Trophoblast cell (in vitro differentiated cells and primary cell): ENCODE measurements around the gene MYO5C.

Source experiments
- DNase-seq, 2 donors: peaks; one replicate each; pipeline ENCODE4 v3.0.0-alpha.2; 2016
- H2AFZ ChIP-seq: 2 replicates; pipeline ENCODE4 v1.6.1; 2013; ENCODE audit warnings: low read length, moderate library complexity, mild to moderate bottlenecking; ENCODE audit not compliant: insufficient read depth, poor library complexity
- H2AK5ac ChIP-seq: 2 replicates; pipeline ENCODE4 v1.6.1; 2013; ENCODE audit warnings: mild to moderate bottlenecking, low read length
- H2BK120ac ChIP-seq: 2 replicates; pipeline ENCODE4 v1.6.1; 2013; ENCODE audit warnings: low read length, mild to moderate bottlenecking, moderate library complexity; ENCODE audit not compliant: insufficient read depth, poor library complexity
- H2BK12ac ChIP-seq: 2 replicates; pipeline ENCODE4 v1.6.1; 2013; ENCODE audit warnings: mild to moderate bottlenecking, low read length, moderate library complexity
- H2BK5ac ChIP-seq: 2 replicates; pipeline ENCODE4 v1.6.1; 2013; ENCODE audit warnings: low read length, low read depth, moderate library complexity, mild to moderate bottlenecking; ENCODE audit not compliant: poor library complexity
- H3K14ac ChIP-seq: 2 replicates; pipeline ENCODE4 v1.6.1; 2013; ENCODE audit warnings: mild to moderate bottlenecking, low read length
- H3K18ac ChIP-seq: 2 replicates; pipeline ENCODE4 v1.6.1; 2013; ENCODE audit warnings: mild to moderate bottlenecking, low read length
- H3K23ac ChIP-seq: 2 replicates; pipeline ENCODE4 v1.6.1; 2013; ENCODE audit warnings: low read length
- H3K27ac ChIP-seq: 2 replicates; pipeline ENCODE4 v1.5.1; 2013; ENCODE audit warnings: low read depth, mild to moderate bottlenecking, inconsistent platforms, low read length, moderate library complexity
- H3K27me3 ChIP-seq: 2 replicates; pipeline ENCODE4 v1.6.1; 2013; ENCODE audit warnings: inconsistent platforms, mild to moderate bottlenecking, low read length, moderate library complexity; ENCODE audit not compliant: insufficient read depth
- H3K36me3 ChIP-seq, 2 experiments: 1 replicate in 1 of 2; 2 replicates in 1 of 2; pipeline ENCODE4 v1.6.1; 2013; ENCODE audit warnings: low read length in 2 of 2, mild to moderate bottlenecking in 2 of 2, moderate library complexity in 1 of 2; ENCODE audit not compliant: insufficient read depth in 2 of 2, control insufficient read depth in 1 of 2
- H3K4ac ChIP-seq: 2 replicates; pipeline ENCODE4 v1.6.1; 2013; ENCODE audit warnings: low read depth, mild to moderate bottlenecking, low read length, moderate library complexity
- H3K4me1 ChIP-seq, 2 experiments: 1 replicate in 1 of 2; 2 replicates in 1 of 2; pipeline ENCODE4 v1.6.1; 2013; ENCODE audit warnings: low read length in 2 of 2, mild to moderate bottlenecking in 2 of 2, moderate library complexity in 1 of 2; ENCODE audit not compliant: insufficient read depth in 2 of 2, control insufficient read depth in 1 of 2
- H3K4me2 ChIP-seq: 2 replicates; pipeline ENCODE4 v1.6.1; 2013; ENCODE audit warnings: inconsistent platforms, mild to moderate bottlenecking, low read length, moderate library complexity
- H3K4me3 ChIP-seq: 2 replicates; pipeline ENCODE4 v1.5.1; 2013; ENCODE audit warnings: mild to moderate bottlenecking, low read depth, low read length, inconsistent platforms
- H3K79me1 ChIP-seq: one replicate; pipeline ENCODE4 v1.6.1; 2013; ENCODE audit warnings: low read length
- H3K79me2 ChIP-seq: 2 replicates; pipeline ENCODE4 v1.6.1; 2013; ENCODE audit warnings: low read length, mild to moderate bottlenecking; ENCODE audit not compliant: control insufficient read depth, insufficient read depth, poor library complexity
- H3K9ac ChIP-seq: 2 replicates; pipeline ENCODE4 v1.6.1; 2013; ENCODE audit warnings: mild to moderate bottlenecking, low read length
- H3K9me3 ChIP-seq: 2 replicates; pipeline ENCODE4 v1.6.1; 2013; ENCODE audit warnings: low read depth, mild to moderate bottlenecking, control low read depth, inconsistent platforms, low read length; ENCODE audit not compliant: insufficient read depth
- H4K12ac ChIP-seq: 2 replicates; pipeline ENCODE4 v1.6.1; 2013; ENCODE audit warnings: low read depth, mild to moderate bottlenecking, low read length, moderate library complexity
- H4K8ac ChIP-seq: 2 replicates; pipeline ENCODE4 v1.6.1; 2013; ENCODE audit warnings: low read depth, mild to moderate bottlenecking, low read length, moderate library complexity
- H4K91ac ChIP-seq: one replicate; pipeline ENCODE4 v1.6.1; 2013; ENCODE audit warnings: low read depth, mild to moderate bottlenecking, low read length, moderate library complexity
- WGBS: extraction: QIAGEN DNeasy Blood & Tissue Kit; methylation state at CpG from one replicate; pipeline ENCODE4 v1.1.7; 2013; ENCODE audit warnings: missing lambda C conversion rate; ENCODE audit not compliant: insufficient read length, insufficient coverage; ENCODE audit errors: extremely low coverage; 5-methylcytosine and 5-hydroxymethylcytosine counted together

MYO5C gene

DNA sequence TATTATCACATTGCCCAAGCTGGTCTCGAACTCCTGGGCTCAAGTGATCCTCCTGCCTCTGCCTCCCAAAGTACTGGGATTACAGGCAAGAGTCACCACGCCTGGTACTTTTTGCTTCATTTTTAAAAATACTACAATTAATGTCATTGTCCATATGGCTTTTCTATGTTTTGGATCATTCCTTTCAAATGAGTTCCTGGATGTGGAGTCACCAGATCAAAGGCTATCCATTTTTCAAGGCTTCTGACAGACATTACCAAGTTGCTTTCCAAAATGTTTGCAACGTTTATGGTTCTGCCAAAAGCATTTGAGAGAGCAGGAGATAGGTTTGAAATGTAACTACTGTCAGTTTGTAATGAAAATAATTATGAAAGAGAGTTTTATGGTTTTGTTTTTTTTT is 148.8 kb downstream of the MYO5C start:
- no peak overlapping the region for H4K12ac ChIP-seq
- H3K27me3 ChIP-seq: no peaks in the 10 kb centered on the region
- H4K8ac ChIP-seq: no peak overlapping the region
- H3K18ac ChIP-seq: no peak overlapping the region
- H3K23ac ChIP-seq: no peak overlapping the region
- no peak overlapping the region for H3K14ac ChIP-seq
- no peak overlapping the region for H3K27ac ChIP-seq
- no peak overlapping the region for H2BK120ac ChIP-seq
- no peak overlapping the region for H2AK5ac ChIP-seq
- no peak overlapping the region for H3K4ac ChIP-seq
- no peak overlapping the region for H4K91ac ChIP-seq
- WGBS: no CpG with 5 or more reads among the region's 3 CpGs
- no peak overlapping the region for H2BK5ac ChIP-seq
- H3K79me2 ChIP-seq: no peaks in the 10 kb centered on the region
- no peak overlapping the region for H2AFZ ChIP-seq
- peaks cover 7% of the 10 kb centered on the region for H3K79me1 ChIP-seq
- no peak for DNase-seq
- no peaks in the 10 kb centered on the region for H3K9me3 ChIP-seq
- peaks cover 5 to 6% of the 10 kb centered on the region in 2 experiments for H3K4me1 ChIP-seq
- no peak overlapping the region for H3K4me3 ChIP-seq
- no peak overlapping the region for H3K4me2 ChIP-seq
- H2BK12ac ChIP-seq: no peak overlapping the region
- peaks cover 0 to 3% of the 10 kb centered on the region in 2 experiments for H3K36me3 ChIP-seq
- no peak overlapping the region for H3K9ac ChIP-seq

DNA sequence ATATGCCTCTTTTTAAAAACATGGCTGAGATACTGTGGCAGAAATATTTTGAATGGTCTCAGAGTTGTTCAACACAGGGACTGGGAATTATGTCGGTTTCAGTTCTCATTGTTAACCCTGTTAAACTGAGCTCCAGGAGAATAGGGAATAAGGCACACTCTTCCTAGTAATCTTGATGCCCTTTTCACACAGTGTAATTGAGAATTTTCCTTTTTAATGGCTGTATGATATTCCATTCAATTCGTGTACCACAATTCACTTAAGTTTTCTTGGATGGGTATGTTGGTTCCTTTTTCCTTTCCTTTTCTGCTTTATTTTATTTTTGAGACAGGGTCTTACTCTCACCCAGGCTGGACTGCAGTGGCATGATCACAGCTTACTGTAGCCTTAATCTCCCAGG is 149.3 kb downstream of the MYO5C start:
- Histone ChIP-seq H3K4me1 (peaks cover 5 to 6% of the 10 kb centered on the region in 2 experiments), H2BK120ac (no peak overlapping the region), H3K9ac (no peak overlapping the region), H3K18ac (no peak overlapping the region), H2BK12ac (no peak overlapping the region), H3K4ac (no peak overlapping the region), H3K4me2 (no peak overlapping the region), H3K23ac (no peak overlapping the region), H3K79me2 (no peaks in the 10 kb centered on the region), H4K12ac (no peak overlapping the region), H3K9me3 (no peaks in the 10 kb centered on the region), H3K27me3 (no peaks in the 10 kb centered on the region), H2AFZ (no peak overlapping the region), H4K8ac (no peak overlapping the region), H4K91ac (no peak overlapping the region), H3K36me3 (peaks cover 0 to 3% of the 10 kb centered on the region in 2 experiments), H3K27ac (no peak overlapping the region), H3K4me3 (no peak overlapping the region), H2BK5ac (no peak overlapping the region), H2AK5ac (no peak overlapping the region), H3K14ac (no peak overlapping the region), H3K79me1 (peaks cover 7% of the 10 kb centered on the region)
- DNase-seq: no peak
- WGBS: no CpG with 5 or more reads among the region's 2 CpGs

DNA sequence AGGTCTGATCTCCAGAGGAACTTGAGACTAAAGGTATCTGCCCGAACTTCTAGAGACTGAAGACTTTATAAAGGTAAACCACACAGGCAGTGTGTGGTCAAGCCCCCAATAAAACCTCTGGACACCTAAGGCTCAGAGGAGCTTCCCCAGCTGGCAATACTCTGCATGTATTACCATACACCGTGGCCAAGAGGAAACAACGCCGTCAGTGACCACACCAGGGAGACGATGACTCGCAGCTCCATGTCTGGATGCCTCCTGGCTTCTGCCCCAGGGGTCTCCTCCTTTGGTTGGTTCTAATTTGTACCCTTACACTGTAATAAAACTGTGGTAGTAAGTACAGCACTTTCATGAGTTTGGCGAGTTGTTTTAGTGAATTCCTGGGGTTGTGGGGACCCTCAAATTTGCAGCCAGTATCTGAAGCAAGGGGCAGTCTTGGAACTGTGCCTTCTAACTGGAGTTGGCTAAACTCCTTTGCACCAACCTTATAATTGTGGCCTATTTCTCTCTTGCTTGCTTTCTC is 150.9 kb downstream of the MYO5C start:
- Histone ChIP-seq H3K18ac (no peak overlapping the region), H3K4me3 (no peak overlapping the region), H3K79me2 (no peaks in the 10 kb centered on the region), H2BK120ac (peak overlapping the region; percentile 48), H3K9ac (no peak overlapping the region), H4K91ac (no peak overlapping the region), H2AK5ac (no peak overlapping the region), H3K23ac (no peak overlapping the region), H2AFZ (no peak overlapping the region), H3K4me1 (peaks cover 5 to 6% of the 10 kb centered on the region in 2 experiments), H3K14ac (no peak overlapping the region), H4K8ac (no peak overlapping the region), H2BK12ac (peak overlapping the region; percentile 19), H3K27ac (peak overlapping the region; percentile 77), H3K27me3 (no peaks in the 10 kb centered on the region), H3K79me1 (peaks cover 7% of the 10 kb centered on the region), H3K36me3 (peaks cover 3 to 4% of the 10 kb centered on the region in 2 experiments), H3K4me2 (peak overlapping the region; percentile 1), H3K9me3 (no peaks in the 10 kb centered on the region), H4K12ac (no peak overlapping the region), H3K4ac (no peak overlapping the region), H2BK5ac (peak overlapping the region; percentile 45)
- DNase-seq: peak; percentile 20 to 30
- WGBS: no CpG with 5 or more reads among the region's 7 CpGs

DNA sequence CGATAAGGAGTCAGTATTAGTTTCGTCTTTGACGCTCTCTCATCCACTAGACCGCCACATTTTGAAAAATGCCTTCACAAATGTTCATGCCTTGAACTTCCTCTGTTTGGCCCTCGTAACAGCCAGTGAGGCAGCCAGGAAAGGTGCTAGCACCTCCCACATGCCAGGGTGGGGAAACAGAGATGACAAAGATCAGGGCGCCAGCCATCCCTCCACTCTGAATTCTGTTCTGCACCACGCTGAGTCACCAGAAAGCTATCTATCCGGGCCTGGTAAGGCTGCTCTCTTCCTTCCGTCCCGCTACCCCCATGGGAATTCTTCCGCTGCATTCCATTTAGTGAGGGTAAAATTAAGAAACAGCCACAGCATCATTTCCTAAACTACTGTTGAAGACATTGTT is 151.7 kb downstream of the MYO5C start:
- no CpG with 5 or more reads among the region's 11 CpGs for WGBS
- peak overlapping the region; percentile 1 for H3K4me2 ChIP-seq
- H3K4ac ChIP-seq: no peak overlapping the region
- peaks cover 5 to 6% of the 10 kb centered on the region in 2 experiments for H3K4me1 ChIP-seq
- H3K9ac ChIP-seq: no peak overlapping the region
- H4K91ac ChIP-seq: no peak overlapping the region
- H2BK120ac ChIP-seq: no peak overlapping the region
- no peak overlapping the region for H2AFZ ChIP-seq
- peak overlapping the region; percentile 2 for H2BK5ac ChIP-seq
- no peak overlapping the region for H4K12ac ChIP-seq
- no peaks in the 10 kb centered on the region for H3K79me2 ChIP-seq
- no peak overlapping the region for H3K14ac ChIP-seq
- no peak overlapping the region for H3K23ac ChIP-seq
- H4K8ac ChIP-seq: no peak overlapping the region
- peak overlapping the region; percentile 83 for H3K27ac ChIP-seq
- no peaks in the 10 kb centered on the region for H3K9me3 ChIP-seq
- peaks cover 3 to 4% of the 10 kb centered on the region in 2 experiments for H3K36me3 ChIP-seq
- H3K4me3 ChIP-seq: no peak overlapping the region
- no peak overlapping the region for H2AK5ac ChIP-seq
- peak overlapping the region; percentile 41 for H2BK12ac ChIP-seq
- no peak overlapping the region for H3K18ac ChIP-seq
- peak; percentile 98 to 99 for DNase-seq
- peaks cover 7% of the 10 kb centered on the region for H3K79me1 ChIP-seq
- no peaks in the 10 kb centered on the region for H3K27me3 ChIP-seq
